RWPE2 (cell line): ENCODE results near the gene MAGI1.

ENCODE experiments used
- ATAC-seq: fragments of 200-7000 bp; cut with Tn5 transposase; 3 replicates; pipeline ENCODE4 v1.9.1; 2021; ENCODE audit warnings: low read depth
- DNase-seq: peaks from one replicate; pipeline ENCODE4 v3.0.0-alpha.2; 2020; ENCODE audit warnings: low spot score
- H3K27ac ChIP-seq: fragments of 450-650 bp; 2 replicates; pipeline ENCODE4 v1.5.1; 2017; ENCODE audit warnings: mild to moderate bottlenecking; ENCODE audit not compliant: poor library complexity, severe bottlenecking
- H3K27me3 ChIP-seq: fragments of 250-450 bp; sonication (Bioruptor Pico); 2 replicates; pipeline ENCODE4 v1.5.1; 2021; ENCODE audit warnings: mild to moderate bottlenecking, moderate library complexity; ENCODE audit not compliant: insufficient read depth, poor library complexity, severe bottlenecking
- H3K36me3 ChIP-seq: fragments of 250-450 bp; sonication (Bioruptor Pico); 2 replicates; pipeline ENCODE4 v1.5.1; 2020; ENCODE audit warnings: low read depth, mild to moderate bottlenecking, moderate library complexity
- H3K4me1 ChIP-seq: fragments of 250-450 bp; sonication (Bioruptor Pico); 2 replicates; pipeline ENCODE4 v1.5.1; 2021; ENCODE audit warnings: mild to moderate bottlenecking, moderate library complexity; ENCODE audit not compliant: insufficient read depth, poor library complexity, severe bottlenecking
- H3K4me3 ChIP-seq: fragments of 250-450 bp; sonication (Bioruptor Pico); 2 replicates; pipeline ENCODE4 v1.5.1; 2021; ENCODE audit warnings: mild to moderate bottlenecking, moderate library complexity; ENCODE audit not compliant: severe bottlenecking
- H3K9me3 ChIP-seq: fragments of 250-450 bp; sonication (Bioruptor Pico); 2 replicates; pipeline ENCODE4 v1.5.1; 2021; ENCODE audit warnings: mild to moderate bottlenecking, moderate library complexity; ENCODE audit not compliant: severe bottlenecking
- TF ChIP-seq, protein P1 (sequence below): fragments of 450-650 bp; IDR thresholded peaks from one replicate; pipeline ENCODE4 v1.5.1; 2017; ENCODE audit warnings: mild to moderate bottlenecking, moderate library complexity; ENCODE audit not compliant: poor library complexity, severe bottlenecking

The MAGI1 gene

DNA sequence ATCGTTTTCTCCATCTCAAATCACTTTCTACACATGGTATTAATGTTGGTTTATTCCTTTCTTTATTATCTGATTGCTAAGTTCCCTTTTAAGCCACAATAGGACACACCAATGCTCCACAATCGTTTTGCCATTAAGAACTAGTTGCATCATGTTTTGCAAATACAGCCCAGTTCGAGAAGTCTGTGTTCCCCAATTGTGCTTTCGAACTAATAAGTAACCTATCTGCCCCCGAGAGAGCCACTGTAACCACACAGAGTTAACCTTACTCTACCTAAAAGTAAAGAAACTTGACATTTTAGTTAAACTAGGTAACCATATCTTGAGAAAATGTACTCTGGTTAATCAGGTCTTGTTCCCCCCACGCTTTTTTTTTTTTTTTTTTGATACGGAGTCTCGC, 39.1 kb downstream of the MAGI1 start:
- H3K27me3 ChIP-seq = no peaks in the 10 kb centered on the region
- peaks cover 35% of the 10 kb centered on the region for H3K4me1 ChIP-seq
- no peak overlapping the region for H3K27ac ChIP-seq
- no peaks in the 10 kb centered on the region for H3K9me3 ChIP-seq
- DNase-seq (no peak), ATAC-seq (no peak)
- TF ChIP-seq, protein P1, sequence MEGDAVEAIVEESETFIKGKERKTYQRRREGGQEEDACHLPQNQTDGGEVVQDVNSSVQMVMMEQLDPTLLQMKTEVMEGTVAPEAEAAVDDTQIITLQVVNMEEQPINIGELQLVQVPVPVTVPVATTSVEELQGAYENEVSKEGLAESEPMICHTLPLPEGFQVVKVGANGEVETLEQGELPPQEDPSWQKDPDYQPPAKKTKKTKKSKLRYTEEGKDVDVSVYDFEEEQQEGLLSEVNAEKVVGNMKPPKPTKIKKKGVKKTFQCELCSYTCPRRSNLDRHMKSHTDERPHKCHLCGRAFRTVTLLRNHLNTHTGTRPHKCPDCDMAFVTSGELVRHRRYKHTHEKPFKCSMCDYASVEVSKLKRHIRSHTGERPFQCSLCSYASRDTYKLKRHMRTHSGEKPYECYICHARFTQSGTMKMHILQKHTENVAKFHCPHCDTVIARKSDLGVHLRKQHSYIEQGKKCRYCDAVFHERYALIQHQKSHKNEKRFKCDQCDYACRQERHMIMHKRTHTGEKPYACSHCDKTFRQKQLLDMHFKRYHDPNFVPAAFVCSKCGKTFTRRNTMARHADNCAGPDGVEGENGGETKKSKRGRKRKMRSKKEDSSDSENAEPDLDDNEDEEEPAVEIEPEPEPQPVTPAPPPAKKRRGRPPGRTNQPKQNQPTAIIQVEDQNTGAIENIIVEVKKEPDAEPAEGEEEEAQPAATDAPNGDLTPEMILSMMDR = no peak
- H3K36me3 ChIP-seq = no peaks in the 10 kb centered on the region
- no peak overlapping the region for H3K4me3 ChIP-seq

DNA sequence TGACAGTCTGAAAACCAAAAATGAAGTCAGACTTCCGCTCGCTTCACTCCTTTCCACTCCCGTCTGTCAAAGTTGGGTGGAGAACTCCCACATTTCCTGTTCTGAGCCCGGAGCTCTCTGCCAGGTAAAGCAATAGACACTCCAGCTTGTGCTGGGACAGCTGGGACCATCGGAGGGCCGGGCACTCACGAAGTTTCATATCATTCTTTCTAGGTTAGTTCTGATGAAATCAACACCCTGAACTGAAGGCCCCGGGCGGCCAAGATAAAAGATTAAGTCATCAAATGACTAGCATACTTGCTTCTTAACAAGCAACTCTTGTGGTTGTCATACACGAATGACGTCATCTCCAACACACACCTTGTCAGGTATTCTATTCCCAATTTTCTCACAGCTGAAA, 42.1 kb downstream of the MAGI1 start:
- DNase-seq (peak; percentile 79), ATAC-seq (peak; percentile 84)
- Histone ChIP-seq H3K36me3 (no peaks in the 10 kb centered on the region), H3K4me1 (peaks cover 36% of the 10 kb centered on the region), H3K27me3 (no peaks in the 10 kb centered on the region), H3K27ac (peak overlapping the region; percentile 58), H3K9me3 (no peaks in the 10 kb centered on the region), H3K4me3 (no peak overlapping the region)
- TF ChIP-seq, protein P1 = no peak

DNA sequence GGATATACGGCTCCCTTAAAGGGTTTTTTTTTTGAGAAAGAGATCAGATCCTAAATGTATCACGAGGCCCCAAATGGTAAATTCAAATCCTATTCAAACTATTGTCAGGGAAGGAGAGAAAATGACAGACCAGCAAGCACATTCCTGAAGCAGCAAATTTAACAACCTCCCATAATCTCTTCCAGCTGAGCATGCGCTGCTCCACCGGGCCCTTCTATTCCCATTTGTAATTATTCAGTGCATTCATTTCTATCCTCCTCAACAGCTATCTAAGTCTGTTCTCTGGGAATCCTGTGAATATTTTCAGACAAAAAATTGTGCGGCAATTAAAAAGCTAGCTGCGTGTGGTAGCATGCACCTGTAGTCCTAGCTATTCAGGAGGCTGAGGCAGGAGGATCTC, 43.2 kb downstream of the MAGI1 start:
- ATAC-seq = no peak
- TF ChIP-seq, protein P1 = no peak
- H3K27me3 ChIP-seq = no peaks in the 10 kb centered on the region
- H3K4me1 ChIP-seq = peaks cover 36% of the 10 kb centered on the region
- no peak overlapping the region for H3K4me3 ChIP-seq
- no peaks in the 10 kb centered on the region for H3K36me3 ChIP-seq
- DNase-seq = no peak
- H3K27ac ChIP-seq = peak overlapping the region; percentile 58
- H3K9me3 ChIP-seq = no peaks in the 10 kb centered on the region

DNA sequence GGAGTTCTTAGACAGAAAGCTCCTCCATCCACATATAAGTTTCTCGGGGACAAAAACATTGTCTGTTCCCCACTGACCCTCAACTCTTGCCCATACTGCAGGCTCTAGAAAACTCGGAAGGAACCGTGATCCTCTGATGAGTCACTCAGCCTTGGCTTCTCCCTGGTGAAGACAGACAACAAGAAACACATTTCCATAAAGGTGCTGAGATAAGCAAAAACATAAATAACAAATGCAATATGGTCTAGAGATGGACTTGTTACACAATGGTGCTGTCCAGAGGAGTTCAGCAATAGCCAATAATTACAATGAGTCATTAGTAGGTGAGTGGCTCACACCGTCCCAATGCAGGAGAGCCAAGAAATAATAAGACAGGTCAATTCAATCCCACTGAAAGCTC, 43.7 kb downstream of the MAGI1 start:
- TF ChIP-seq, protein P1 = no peak
- Histone ChIP-seq H3K9me3 (no peaks in the 10 kb centered on the region), H3K4me3 (no peak overlapping the region), H3K4me1 (peaks cover 36% of the 10 kb centered on the region), H3K27ac (no peak overlapping the region), H3K36me3 (no peaks in the 10 kb centered on the region), H3K27me3 (no peaks in the 10 kb centered on the region)
- ATAC-seq (peak; percentile 63), DNase-seq (no peak)

DNA sequence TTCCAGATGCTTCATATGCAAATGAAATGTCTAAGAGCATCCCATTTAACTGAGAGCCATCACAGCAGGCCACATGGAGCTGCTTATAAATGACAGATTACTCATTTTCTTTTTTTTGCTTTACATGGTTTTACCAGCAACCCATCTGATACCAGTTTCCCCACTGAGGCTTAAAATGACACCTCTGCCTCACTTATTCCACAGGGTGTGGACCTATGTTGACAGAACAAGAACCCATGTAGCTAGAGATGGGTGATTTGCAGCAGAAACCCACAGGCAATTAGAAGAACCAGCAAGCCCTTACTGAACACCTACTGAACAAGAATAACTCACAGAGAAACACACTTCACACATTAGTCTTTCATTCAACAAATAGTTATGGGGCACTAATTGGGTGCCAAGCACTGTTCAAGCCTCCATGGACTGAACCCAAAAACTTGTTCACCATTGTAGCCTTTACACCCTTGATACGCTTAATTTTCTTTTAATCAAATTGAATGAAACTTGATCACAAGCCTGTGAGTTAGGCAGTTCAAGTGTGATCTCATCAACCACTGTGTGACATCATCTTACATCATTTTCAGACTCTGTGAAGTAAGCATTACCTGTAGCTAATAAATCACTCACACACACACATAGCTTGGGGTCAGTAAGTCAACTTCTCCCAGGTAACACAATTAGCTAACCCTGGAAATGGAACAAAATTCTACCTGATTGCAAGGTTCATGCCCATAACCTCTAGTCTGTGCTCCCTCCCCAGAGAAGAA, 45.4 kb downstream of the MAGI1 start:
- H3K27ac ChIP-seq = no peak overlapping the region
- TF ChIP-seq, protein P1 = no peak
- H3K4me3 ChIP-seq = no peak overlapping the region
- H3K27me3 ChIP-seq = no peaks in the 10 kb centered on the region
- peaks cover 32% of the 10 kb centered on the region for H3K4me1 ChIP-seq
- no peak for ATAC-seq
- no peaks in the 10 kb centered on the region for H3K9me3 ChIP-seq
- DNase-seq = no peak
- no peaks in the 10 kb centered on the region for H3K36me3 ChIP-seq
